Left ventricle myocardium inferior (tissue), 1 donor: Measurements from ENCODE around the gene TENT4B. TPM values are rescaled to one million over a fixed set of nuclear protein-coding genes. Genes with fewer than 3 reads are reported as not detected.

Source experiments
- DNase-seq: peaks from one replicate; pipeline ENCODE4 v3.0.0-alpha.2; 2020
- H3K27ac ChIP-seq: fragments of 200-600 bp; replicated peaks from 2 replicates; pipeline ENCODE4 v1.8.0; 2021
- H3K27me3 ChIP-seq: fragments of 200-600 bp; 2 replicates; pipeline ENCODE4 v1.8.0; 2021; ENCODE audit warnings: low read depth
- H3K36me3 ChIP-seq: fragments of 200-600 bp; 2 replicates; pipeline ENCODE4 v1.8.0; 2021
- H3K4me1 ChIP-seq: fragments of 200-600 bp; 2 replicates; pipeline ENCODE4 v1.8.0; 2021
- H3K4me3 ChIP-seq: fragments of 200-600 bp; 2 replicates; pipeline ENCODE4 v1.8.0; 2021; ENCODE audit warnings: mild to moderate bottlenecking, moderate library complexity
- H3K9me3 ChIP-seq: fragments of 200-600 bp; replicated peaks from 2 replicates; pipeline ENCODE4 v1.8.0; 2021
- intact Hi-C: fragments of 100-400 bp; cut with micrococcal nuclease; formaldehyde crosslinking; loops from one replicate; pipeline ENCODE4 v1.11.0; 2022
- total RNA-seq: library from RNA; stranded (reverse); fragmentation: NEBNext Ultra II Directional; extraction: Animal tissue kit (Norgen Biotek cat#: 25700); gene quantifications from one replicate; pipeline ENCODE4 v1.2.1, GENCODE V29; 2021
- TF ChIP-seq, protein P1 (sequence below): fragments of 200-600 bp; IDR thresholded peaks from 2 replicates; pipeline ENCODE4 v1.8.0; 2021; ENCODE audit warnings: antibody characterized with exemption, mild to moderate bottlenecking, borderline replicate concordance
- donor health status: DM: no; HTN: yes; CAD: no; lungs with severe emphysema.

TENT4B gene
- total RNA-seq, 1 donor from 2014 or later: 7.5 TPM

DNA sequence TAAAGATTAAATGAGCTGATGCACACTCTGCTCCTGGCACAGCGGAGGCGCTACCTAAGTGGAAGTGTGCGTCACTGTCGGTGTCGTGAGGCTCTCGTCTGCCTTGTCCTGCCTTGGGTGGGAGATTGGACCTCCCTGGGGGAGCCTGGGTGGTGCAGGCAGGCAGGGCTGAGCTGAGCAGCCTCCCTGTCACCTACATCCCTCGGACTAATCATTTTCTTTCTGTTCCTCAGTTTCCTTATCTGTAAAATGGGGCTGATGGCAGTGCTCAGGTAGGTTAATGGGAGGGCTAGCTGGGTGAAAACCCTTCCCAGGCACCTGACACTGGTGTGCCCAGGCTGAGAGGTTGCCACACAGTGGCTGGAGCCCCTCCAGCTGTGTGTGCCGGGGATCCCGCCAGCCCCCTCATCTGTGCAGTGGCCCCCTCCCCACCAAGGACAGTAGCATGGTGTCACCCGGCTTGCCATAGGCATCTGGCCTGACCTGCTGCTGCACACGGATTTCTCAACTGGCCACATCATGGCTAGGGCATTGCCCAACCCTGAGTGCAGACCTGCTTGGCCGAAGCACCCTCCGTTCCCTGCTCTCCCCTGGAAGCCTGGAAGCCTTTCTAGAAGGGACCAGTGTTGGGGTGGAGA, 117.5 kb downstream of the TENT4B start:
- intact Hi-C loops: no loop called here
- no peaks in the 10 kb centered on the region for H3K36me3 ChIP-seq
- peaks cover 13% of the 10 kb centered on the region for H3K27me3 ChIP-seq
- no peak for DNase-seq
- no peak overlapping the region for H3K4me3 ChIP-seq
- H3K9me3 ChIP-seq: no peaks in the 10 kb centered on the region
- TF ChIP-seq, protein P1, sequence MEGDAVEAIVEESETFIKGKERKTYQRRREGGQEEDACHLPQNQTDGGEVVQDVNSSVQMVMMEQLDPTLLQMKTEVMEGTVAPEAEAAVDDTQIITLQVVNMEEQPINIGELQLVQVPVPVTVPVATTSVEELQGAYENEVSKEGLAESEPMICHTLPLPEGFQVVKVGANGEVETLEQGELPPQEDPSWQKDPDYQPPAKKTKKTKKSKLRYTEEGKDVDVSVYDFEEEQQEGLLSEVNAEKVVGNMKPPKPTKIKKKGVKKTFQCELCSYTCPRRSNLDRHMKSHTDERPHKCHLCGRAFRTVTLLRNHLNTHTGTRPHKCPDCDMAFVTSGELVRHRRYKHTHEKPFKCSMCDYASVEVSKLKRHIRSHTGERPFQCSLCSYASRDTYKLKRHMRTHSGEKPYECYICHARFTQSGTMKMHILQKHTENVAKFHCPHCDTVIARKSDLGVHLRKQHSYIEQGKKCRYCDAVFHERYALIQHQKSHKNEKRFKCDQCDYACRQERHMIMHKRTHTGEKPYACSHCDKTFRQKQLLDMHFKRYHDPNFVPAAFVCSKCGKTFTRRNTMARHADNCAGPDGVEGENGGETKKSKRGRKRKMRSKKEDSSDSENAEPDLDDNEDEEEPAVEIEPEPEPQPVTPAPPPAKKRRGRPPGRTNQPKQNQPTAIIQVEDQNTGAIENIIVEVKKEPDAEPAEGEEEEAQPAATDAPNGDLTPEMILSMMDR: no peak
- H3K4me1 ChIP-seq: peaks cover 11% of the 10 kb centered on the region
- H3K27ac ChIP-seq: no peak overlapping the region

DNA sequence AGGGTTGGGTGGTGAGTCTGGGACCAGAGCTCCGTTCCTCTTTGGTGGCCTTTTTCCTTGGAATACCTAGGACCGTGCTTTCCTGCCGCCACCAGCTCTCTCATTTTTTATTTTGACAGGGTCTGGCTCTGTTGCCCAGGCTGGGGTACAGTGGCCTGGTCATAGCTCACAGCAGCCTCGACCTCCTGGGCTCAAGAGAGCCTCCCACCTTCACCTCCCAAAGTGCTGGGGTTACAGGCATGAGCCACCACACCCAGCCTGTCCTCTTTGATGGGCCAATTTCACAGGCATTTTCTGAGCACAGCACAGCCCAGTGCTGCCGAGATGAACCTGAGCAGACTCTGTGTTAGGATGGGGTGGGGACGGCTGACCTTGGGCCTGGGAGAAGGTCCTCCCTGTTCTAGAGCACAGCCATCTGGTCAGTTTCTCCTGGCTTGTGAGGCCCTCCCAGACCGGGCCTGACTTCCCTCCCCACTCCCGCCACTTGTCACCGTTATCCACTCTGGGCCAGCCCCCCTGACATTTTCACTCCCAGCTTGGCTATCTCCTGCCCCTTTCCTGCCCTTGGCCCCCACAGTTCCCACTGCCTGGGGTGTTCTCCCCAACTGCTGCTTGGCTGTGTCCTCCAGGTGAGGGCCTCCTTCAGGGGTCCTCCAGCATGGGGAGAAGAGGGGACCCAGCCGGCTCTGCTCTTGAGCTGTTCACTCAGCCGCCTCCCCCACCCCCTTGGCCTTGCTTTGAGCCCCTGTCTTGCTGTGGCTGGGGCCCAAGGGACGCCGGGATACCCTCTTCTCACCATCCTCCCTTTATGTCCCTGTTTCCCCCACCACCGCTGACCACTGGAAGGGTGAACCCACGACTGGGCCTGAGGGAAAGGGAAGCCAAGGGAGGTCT, 118.3 kb downstream of the TENT4B start:
- DNase-seq: no peak
- Histone ChIP-seq H3K27me3 (peaks cover 5% of the 10 kb centered on the region), H3K4me3 (no peak overlapping the region), H3K4me1 (peaks cover 4% of the 10 kb centered on the region), H3K27ac (no peak overlapping the region), H3K9me3 (no peaks in the 10 kb centered on the region), H3K36me3 (no peaks in the 10 kb centered on the region)
- TF ChIP-seq, protein P1: no peak
- intact Hi-C loops: no loop called here

DNA sequence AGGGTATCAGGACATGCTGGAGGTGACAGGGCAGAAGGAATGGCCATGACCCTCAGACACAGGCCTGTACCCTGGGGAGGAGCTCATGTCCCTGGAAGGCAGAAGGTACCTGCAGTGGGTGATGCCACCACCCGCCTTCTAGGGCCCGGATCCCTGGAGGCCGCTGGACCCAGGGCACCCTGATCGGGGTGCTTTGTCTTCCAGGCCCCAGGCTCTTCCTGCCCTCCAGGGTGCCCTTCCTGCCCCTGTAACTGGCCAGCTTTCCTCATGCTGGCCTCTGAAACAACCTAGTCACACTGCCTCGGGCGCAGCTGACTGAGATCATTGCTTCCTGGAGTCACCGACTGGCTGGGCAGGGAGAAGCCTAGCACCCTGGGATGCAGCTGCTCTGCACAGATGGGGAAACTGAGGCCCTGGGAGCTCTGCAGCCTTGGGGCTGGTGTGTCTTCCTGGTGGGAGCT, 119.0 kb downstream of the TENT4B start:
- no peaks in the 10 kb centered on the region for H3K36me3 ChIP-seq
- no peak overlapping the region for H3K4me3 ChIP-seq
- H3K4me1 ChIP-seq: no peaks in the 10 kb centered on the region
- H3K27ac ChIP-seq: no peak overlapping the region
- no peak for DNase-seq
- H3K27me3 ChIP-seq: peaks cover 3% of the 10 kb centered on the region
- TF ChIP-seq, protein P1: no peak
- intact Hi-C loops: no loop called here
- H3K9me3 ChIP-seq: no peaks in the 10 kb centered on the region

DNA sequence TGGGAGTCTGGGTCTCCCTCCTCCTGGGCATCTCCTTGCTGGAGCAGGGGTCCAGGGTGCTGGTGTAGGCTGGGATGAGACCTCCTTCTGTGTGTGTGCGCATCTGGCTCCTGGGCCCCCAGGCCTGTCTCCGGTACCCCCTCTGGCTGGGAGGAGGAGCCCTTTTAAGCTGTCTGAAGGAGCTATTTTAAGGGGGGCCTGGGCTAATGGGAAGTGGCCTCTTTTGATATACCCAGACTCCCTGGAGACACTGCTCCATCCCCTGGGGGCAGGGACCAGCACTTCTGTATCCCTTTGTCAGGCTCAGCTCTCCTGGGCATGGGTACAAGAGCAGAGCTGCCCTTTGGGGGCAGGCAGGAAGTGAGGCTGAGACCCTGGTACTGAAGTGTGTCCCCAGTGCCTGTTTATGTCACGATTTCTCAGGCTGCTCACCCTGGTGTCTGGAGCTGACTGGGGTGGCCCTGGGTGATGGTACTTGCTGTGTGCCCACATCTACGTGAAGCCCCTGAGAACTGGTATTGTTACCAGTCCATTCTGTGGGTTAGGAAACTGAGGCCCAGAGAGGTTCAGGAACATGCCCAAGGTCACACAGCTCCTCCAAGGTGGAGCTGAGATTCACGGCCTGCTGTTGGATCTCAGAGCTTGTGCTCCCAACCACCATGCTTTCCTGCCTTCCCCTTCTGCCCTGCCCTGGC, 119.7 kb downstream of the TENT4B start:
- H3K36me3 ChIP-seq: no peaks in the 10 kb centered on the region
- TF ChIP-seq, protein P1: no peak
- no peaks in the 10 kb centered on the region for H3K4me1 ChIP-seq
- no peak overlapping the region for H3K27ac ChIP-seq
- no peaks in the 10 kb centered on the region for H3K9me3 ChIP-seq
- DNase-seq: no peak
- no peak overlapping the region for H3K4me3 ChIP-seq
- H3K27me3 ChIP-seq: peaks cover 3% of the 10 kb centered on the region
- intact Hi-C loops: no loop called here

DNA sequence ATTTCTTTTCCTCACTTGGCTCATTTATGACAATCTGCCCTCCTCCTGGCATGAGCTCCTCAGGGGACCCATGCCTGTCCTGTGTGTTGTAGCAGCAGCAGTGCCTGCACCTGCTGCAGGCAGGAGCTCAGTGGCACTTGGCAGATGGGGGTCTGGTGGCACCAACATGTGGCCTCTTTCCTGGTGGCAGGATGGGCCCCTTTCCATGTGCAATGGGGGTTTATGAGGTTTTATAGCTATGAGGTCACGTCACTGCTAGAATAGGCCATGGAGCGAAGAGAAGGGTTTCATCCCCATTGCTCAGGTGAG, 120.2 kb downstream of the TENT4B start:
- Histone ChIP-seq H3K4me1 (no peaks in the 10 kb centered on the region), H3K9me3 (peaks cover 5% of the 10 kb centered on the region), H3K27ac (no peak overlapping the region), H3K4me3 (no peak overlapping the region), H3K36me3 (no peaks in the 10 kb centered on the region), H3K27me3 (peaks cover 3% of the 10 kb centered on the region)
- TF ChIP-seq, protein P1: no peak
- intact Hi-C loops: no loop called here
- DNase-seq: no peak
